Nephron (organoid): ENCODE results near the gene CD99.
"Not testable (repeated sequence)": the region's sequence is repeated elsewhere in the genome, so short reads cannot be mapped to it uniquely, and the experiment has no call there.

ENCODE experiments used
- H3K27ac Mint-ChIP-seq, 3 experiments: 2 replicates each; pipeline ENCODE4 v1.8.0; 2020; ENCODE audit warnings: mixed read lengths in 3 of 3, mild to moderate bottlenecking in 2 of 3, moderate library complexity in 1 of 3
- H3K27me3 Mint-ChIP-seq: 2 replicates; pipeline ENCODE4 v1.8.0; 2021; ENCODE audit warnings: low read depth, mild to moderate bottlenecking, moderate library complexity, mixed read lengths
- H3K36me3 Mint-ChIP-seq: 2 replicates; pipeline ENCODE4 v1.8.0; 2020; ENCODE audit warnings: low read depth, mixed read lengths
- H3K4me1 Mint-ChIP-seq: 2 replicates; pipeline ENCODE4 v1.8.0; 2020; ENCODE audit warnings: mixed read lengths
- H3K4me3 Mint-ChIP-seq, 3 experiments: 2 replicates each; pipeline ENCODE4 v1.8.0; 2020; ENCODE audit warnings: mild to moderate bottlenecking in 3 of 3, mixed read lengths in 3 of 3, moderate library complexity in 2 of 3
- H3K9me3 Mint-ChIP-seq: 2 replicates; pipeline ENCODE4 v1.8.0; 2020; ENCODE audit warnings: mixed read lengths
- TF ChIP-seq, protein P1 (sequence below), 3 experiments: fragments of 200-600 bp; sonication (generic); IDR thresholded peaks; one replicate each; pipeline ENCODE4 v1.5.0; 2021; ENCODE audit warnings: antibody characterized with exemption in 3 of 3; ENCODE audit not compliant: unreplicated experiment in 3 of 3

CD99 gene

DNA sequence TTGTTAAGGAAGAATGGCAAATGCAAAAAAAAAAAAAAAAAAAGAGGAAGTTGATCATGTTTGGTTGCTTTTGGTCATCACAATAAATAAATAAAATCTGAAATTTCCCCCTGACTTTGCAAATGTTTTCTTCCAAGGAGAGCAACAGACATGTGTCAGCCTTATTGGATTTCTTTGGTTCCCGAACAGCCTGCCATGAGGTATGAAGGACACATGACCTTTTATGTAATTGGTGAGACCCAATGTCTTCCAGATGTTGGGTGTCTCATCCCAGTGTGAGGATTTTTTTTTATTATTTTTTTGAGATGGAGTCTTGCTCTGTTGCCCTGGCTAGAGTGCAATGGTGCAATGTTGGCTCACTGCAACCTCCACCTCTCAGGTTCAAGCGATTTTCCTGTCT, 24.6 kb upstream of the CD99 start:
- H3K27me3 Mint-ChIP-seq, result peaks cover 7% of the 10 kb centered on the region
- TF ChIP-seq, protein P1, sequence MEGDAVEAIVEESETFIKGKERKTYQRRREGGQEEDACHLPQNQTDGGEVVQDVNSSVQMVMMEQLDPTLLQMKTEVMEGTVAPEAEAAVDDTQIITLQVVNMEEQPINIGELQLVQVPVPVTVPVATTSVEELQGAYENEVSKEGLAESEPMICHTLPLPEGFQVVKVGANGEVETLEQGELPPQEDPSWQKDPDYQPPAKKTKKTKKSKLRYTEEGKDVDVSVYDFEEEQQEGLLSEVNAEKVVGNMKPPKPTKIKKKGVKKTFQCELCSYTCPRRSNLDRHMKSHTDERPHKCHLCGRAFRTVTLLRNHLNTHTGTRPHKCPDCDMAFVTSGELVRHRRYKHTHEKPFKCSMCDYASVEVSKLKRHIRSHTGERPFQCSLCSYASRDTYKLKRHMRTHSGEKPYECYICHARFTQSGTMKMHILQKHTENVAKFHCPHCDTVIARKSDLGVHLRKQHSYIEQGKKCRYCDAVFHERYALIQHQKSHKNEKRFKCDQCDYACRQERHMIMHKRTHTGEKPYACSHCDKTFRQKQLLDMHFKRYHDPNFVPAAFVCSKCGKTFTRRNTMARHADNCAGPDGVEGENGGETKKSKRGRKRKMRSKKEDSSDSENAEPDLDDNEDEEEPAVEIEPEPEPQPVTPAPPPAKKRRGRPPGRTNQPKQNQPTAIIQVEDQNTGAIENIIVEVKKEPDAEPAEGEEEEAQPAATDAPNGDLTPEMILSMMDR (IDR thresholded peaks at IDR 0.05; ENCODE audit: unreplicated experiment in 3 of 3), result no peak
- peaks cover 24% of the 10 kb centered on the region for H3K4me1 Mint-ChIP-seq
- no peak overlapping the region for H3K4me3 Mint-ChIP-seq
- H3K9me3 Mint-ChIP-seq, result no peaks in the 10 kb centered on the region
- H3K36me3 Mint-ChIP-seq, result no peaks in the 10 kb centered on the region
- no peak overlapping the region for H3K27ac Mint-ChIP-seq

DNA sequence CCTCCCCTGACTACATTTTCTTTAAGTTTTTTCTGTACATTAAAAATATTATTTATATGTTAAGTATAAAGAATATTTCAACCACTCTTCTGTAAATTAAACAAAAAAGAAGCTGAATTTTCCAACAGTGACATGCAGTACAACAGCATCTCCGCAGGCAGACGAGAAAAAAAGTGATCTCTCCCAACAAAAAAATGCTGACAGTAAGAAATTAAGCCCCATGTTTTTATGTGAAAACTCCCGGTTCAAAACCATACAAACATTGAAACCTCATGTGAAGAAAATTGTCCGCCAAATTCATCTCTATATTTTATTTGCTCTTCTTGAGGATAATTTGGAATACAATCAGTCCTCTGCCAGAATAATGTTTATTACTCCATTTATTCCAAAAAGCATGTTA, 20.1 kb upstream of the CD99 start:
- H3K36me3 Mint-ChIP-seq, result no peaks in the 10 kb centered on the region

GRCh38 chrX:2672084-2672483, 19.0 kb upstream of the CD99 start:
- TF ChIP-seq, protein P1 (IDR thresholded peaks at IDR 0.05; ENCODE audit: unreplicated experiment in 3 of 3), result no peak
- Mint-ChIP-seq H3K4me3 (no peak overlapping the region), H3K27me3 (peaks cover 3% of the 10 kb centered on the region), H3K4me1 (peaks cover 8% of the 10 kb centered on the region), H3K36me3 (no peaks in the 10 kb centered on the region), H3K9me3 (peaks cover 6% of the 10 kb centered on the region), H3K27ac (no peak overlapping the region)

More for the DNA sequence above, 20.1 kb upstream of the CD99 start:
- Mint-ChIP-seq H3K9me3 (peaks cover 6% of the 10 kb centered on the region), H3K4me1 (peaks cover 7% of the 10 kb centered on the region), H3K4me3 (no peak overlapping the region), H3K27ac (peak overlapping the region in 2 of 3 experiments; percentile 18 to 81), H3K27me3 (peaks cover 3% of the 10 kb centered on the region)
- TF ChIP-seq, protein P1 (IDR thresholded peaks at IDR 0.05; ENCODE audit: unreplicated experiment in 3 of 3), result no peak

- TF ChIP-seq, protein P1 (IDR thresholded peaks at IDR 0.05; ENCODE audit: unreplicated experiment in 3 of 3), result no peak
- peaks cover 20% of the 10 kb centered on the region for H3K4me1 Mint-ChIP-seq
- no peaks in the 10 kb centered on the region for H3K36me3 Mint-ChIP-seq
- H3K27me3 Mint-ChIP-seq, result no peaks in the 10 kb centered on the region
- no peak overlapping the region for H3K4me3 Mint-ChIP-seq
- no peak overlapping the region for H3K27ac Mint-ChIP-seq
- H3K9me3 Mint-ChIP-seq, result peaks cover 6% of the 10 kb centered on the region
Measured at GRCh38 chrX:2673611-2674010, 17.5 kb upstream of the CD99 start.

DNA sequence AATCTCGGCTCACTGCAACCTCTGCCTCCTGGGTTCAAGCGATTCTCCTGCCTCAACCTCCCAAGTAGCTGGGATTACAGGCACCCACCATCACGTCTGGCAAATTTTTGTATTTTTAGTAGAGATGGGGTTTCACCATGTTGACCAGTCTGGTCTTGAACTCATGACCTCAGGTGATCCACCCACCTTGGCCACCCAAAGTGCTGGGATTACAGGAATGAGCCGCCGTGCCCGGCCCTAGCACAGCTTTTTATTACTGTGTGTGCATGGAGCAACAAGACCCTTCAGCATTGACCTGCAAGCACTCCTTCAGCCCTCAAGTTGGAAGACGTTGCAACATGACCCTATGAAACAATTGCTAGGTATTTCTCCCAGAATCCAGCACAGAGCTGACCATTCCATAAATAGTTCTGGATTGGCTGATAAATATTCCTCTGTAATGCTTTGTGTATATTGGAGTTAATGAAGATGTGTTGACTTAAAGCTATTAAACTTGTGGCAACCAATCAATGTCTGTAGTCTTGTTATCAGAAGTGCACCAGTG, 15.4 kb upstream of the CD99 start:
- not testable (repeated sequence) for H3K4me3 Mint-ChIP-seq, H3K27ac Mint-ChIP-seq, H3K27me3 Mint-ChIP-seq, H3K36me3 Mint-ChIP-seq, H3K9me3 Mint-ChIP-seq
- H3K4me1 Mint-ChIP-seq, result peaks cover 28% of the 10 kb centered on the region

GRCh38 chrX:2676794-2677675, 14.1 kb upstream of the CD99 start:
- H3K36me3 Mint-ChIP-seq, result no peaks in the 10 kb centered on the region
- no peak overlapping the region for H3K4me3 Mint-ChIP-seq
- H3K27ac Mint-ChIP-seq, result peak overlapping the region in 2 of 3 experiments; percentile 15 to 50
- H3K4me1 Mint-ChIP-seq, result peaks cover 22% of the 10 kb centered on the region
- TF ChIP-seq, protein P1 (IDR thresholded peaks at IDR 0.05; ENCODE audit: unreplicated experiment in 3 of 3), result no peak
- peaks cover 6% of the 10 kb centered on the region for H3K9me3 Mint-ChIP-seq
- no peaks in the 10 kb centered on the region for H3K27me3 Mint-ChIP-seq
